Mucosa of descending colon (tissue), 3 donors: ENCODE measurements around the gene OSBPL8. TPM values are rescaled to one million over a fixed set of nuclear protein-coding genes. Genes with fewer than 3 reads are reported as not detected.

Experiments used
- ATAC-seq: fragments of 200-7000 bp; cut with Tn5 transposase; one replicate; pipeline ENCODE4 v1.9.1; 2020; ENCODE audit warnings: mild to moderate bottlenecking, moderate library complexity
- DNase-seq, 3 donors: peaks; one replicate each; pipeline ENCODE4 v3.0.0-alpha.2; 2020
- H3K36me3 ChIP-seq: fragments of 200-600 bp; one replicate; pipeline ENCODE4 v1.8.0; 2021; ENCODE audit warnings: low read depth, mild to moderate bottlenecking
- H3K4me1 ChIP-seq: fragments of 200-600 bp; one replicate; pipeline ENCODE4 v1.8.0; 2021; ENCODE audit warnings: low read depth, mild to moderate bottlenecking
- H3K4me3 ChIP-seq: fragments of 200-600 bp; one replicate; pipeline ENCODE4 v1.8.0; 2021; ENCODE audit warnings: mild to moderate bottlenecking
- H3K9me3 ChIP-seq: fragments of 200-600 bp; one replicate; pipeline ENCODE4 v1.8.0; 2021; ENCODE audit warnings: mild to moderate bottlenecking
- CTCF ChIP-seq: fragments of 200-600 bp; IDR thresholded peaks from one replicate; pipeline ENCODE4 v1.8.0; 2022; ENCODE audit warnings: antibody characterized with exemption, mild to moderate bottlenecking
- intact Hi-C, 2 donors: fragments of 100-400 bp; cut with DNase I in 1 of 2; cut with micrococcal nuclease in 1 of 2; formaldehyde crosslinking; loops; one replicate each; pipeline versions ENCODE4 v1.11.0 to v1.11.1; 2022; cut with DNase I, micrococcal nuclease
- total RNA-seq, 3 donors: library from RNA; stranded (reverse); fragmentation: NEBNext Ultra II Directional in 2 of 3; extraction: Animal tissue kit (Norgen Biotek cat#: 25700) in 2 of 3; gene quantifications; one replicate each; pipeline versions ENCODE4 v1.2.1 to v1.2.4, GENCODE V29; 2021 to 2023
- donor health status: DM: no; HTN: no; CAD: no; lungs with moderate emphysema.
- donor health status: DM: no; HTN: no; CAD: no.
- donor health status: DM: no; HTN: yes; CAD: no.

Gene OSBPL8
- total RNA-seq, 3 donors from 2014 or later, result 26.3 to 56.0 (median 26.9) TPM

- H3K9me3 ChIP-seq, result no peaks in the 10 kb centered on the region
- TF ChIP-seq CTCF, result no peak
- ATAC-seq (no peak), DNase-seq (no peak)
- intact Hi-C loops, result no loop called here
- no peak overlapping the region for H3K4me3 ChIP-seq
- no peaks in the 10 kb centered on the region for H3K4me1 ChIP-seq
- no peaks in the 10 kb centered on the region for H3K36me3 ChIP-seq
Observed at GRCh38 chr12:76562130-76562529, 2.6 kb upstream of the OSBPL8 start.

GRCh38 chr12:76560086-76560491, 518 bp upstream of the OSBPL8 start:
- Histone ChIP-seq H3K4me3 (peak overlapping the region; percentile 79), H3K36me3 (no peaks in the 10 kb centered on the region), H3K9me3 (no peaks in the 10 kb centered on the region), H3K4me1 (no peaks in the 10 kb centered on the region)
- ATAC-seq (no peak), DNase-seq (no peak)
- intact Hi-C loops, result no loop called here
- TF ChIP-seq CTCF, result no peak

GRCh38 chr12:76558684-76559399, 729 bp downstream of the OSBPL8 start:
- DNase-seq (peak; percentile 63 to 87 (median 77)), ATAC-seq (peak; percentile 77)
- Histone ChIP-seq H3K4me1 (no peaks in the 10 kb centered on the region), H3K4me3 (peak overlapping the region; percentile 79), H3K9me3 (no peaks in the 10 kb centered on the region), H3K36me3 (no peaks in the 10 kb centered on the region)
- intact Hi-C loops, result no loop called here
- no peak for TF ChIP-seq CTCF

- intact Hi-C loops, result no loop called here
- no peak for ATAC-seq
- Histone ChIP-seq H3K36me3 (no peaks in the 10 kb centered on the region), H3K4me3 (no peak overlapping the region), H3K9me3 (no peaks in the 10 kb centered on the region), H3K4me1 (no peaks in the 10 kb centered on the region)
- DNase-seq, result no peak
- TF ChIP-seq CTCF, result no peak
Observed at GRCh38 chr12:76556368-76556767, 3.2 kb downstream of the OSBPL8 start.

GRCh38 chr12:76555797-76556196, 3.8 kb downstream of the OSBPL8 start:
- intact Hi-C loops, result no loop called here
- Histone ChIP-seq H3K4me3 (no peak overlapping the region), H3K4me1 (no peaks in the 10 kb centered on the region), H3K36me3 (no peaks in the 10 kb centered on the region), H3K9me3 (no peaks in the 10 kb centered on the region)
- TF ChIP-seq CTCF, result no peak
- DNase-seq (no peak), ATAC-seq (no peak)
